Measurements from ENCODE around the gene TMEM191C. TPM values are rescaled to one million over a fixed set of nuclear protein-coding genes. Genes with fewer than 3 reads are reported as not detected.
"Not testable (repeated sequence)": the region's sequence is repeated elsewhere in the genome, so short reads cannot be mapped to it uniquely, and the experiment has no call there.

Gene TMEM191C
- total RNA-seq, 1 experiment from 2014 or later = 4.0 TPM

DNA sequence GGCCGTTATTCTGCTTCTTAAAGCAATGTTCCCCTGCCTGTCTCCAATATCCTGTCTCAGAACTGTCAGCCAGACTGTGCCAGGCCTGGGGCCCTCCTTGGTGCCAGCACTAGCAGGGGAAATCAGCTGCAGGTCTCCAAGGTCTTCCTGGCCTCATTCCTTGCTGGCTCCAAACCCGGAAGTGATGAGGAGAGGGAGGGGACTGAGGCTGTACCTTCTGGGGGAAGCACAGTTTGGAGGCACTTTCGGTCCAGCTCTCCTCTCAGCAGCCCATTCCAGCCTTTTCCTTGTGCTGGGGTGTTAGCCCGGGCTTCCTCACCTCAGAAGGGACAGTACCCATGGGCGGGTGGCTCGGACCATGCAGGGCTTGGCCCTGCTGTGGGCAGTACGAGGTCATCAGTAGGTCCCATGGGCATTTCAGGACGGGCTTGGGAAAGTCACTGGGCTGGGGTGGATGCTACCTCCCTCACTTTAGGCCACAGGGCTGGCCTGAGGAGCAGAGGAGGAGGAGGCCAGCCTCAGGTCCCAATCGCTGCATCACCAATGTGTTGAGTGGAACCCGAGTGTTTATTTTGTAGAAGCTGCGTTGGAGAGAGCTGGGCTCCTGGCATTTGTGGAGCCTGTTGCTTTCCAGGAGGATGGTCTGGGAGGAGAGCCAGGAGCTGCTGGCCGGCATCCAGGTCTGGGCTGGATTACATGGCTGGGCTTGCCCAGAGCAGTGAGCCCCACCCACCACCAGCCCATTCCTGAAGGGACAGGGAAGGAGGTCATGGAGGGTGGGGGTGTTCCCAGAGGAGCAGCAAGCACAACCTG, 31.0 kb upstream of the TMEM191C start:
- H3K4me1 ChIP-seq (replicated peaks; ENCODE audit: insufficient read depth); H3K36me3 ChIP-seq (ENCODE audit: low read depth); H3K27me3 ChIP-seq (ENCODE audit: insufficient read depth, low read depth); POLR2A ChIA-PET (ENCODE audit: unreplicated experiment); H3K9me2 ChIP-seq (ENCODE audit: insufficient read depth); H3F3A ChIP-seq (ENCODE audit: insufficient read depth, low read depth); H4K20me1 ChIP-seq (ENCODE audit: insufficient read depth); H3K4me2 ChIP-seq; BruUV-seq (replicated peaks); H3K4me3 ChIP-seq; H2AFZ ChIP-seq; CTCF ChIA-PET; H3K79me2 ChIP-seq (ENCODE audit: low read depth); intact Hi-C loops (cut with micrococcal nuclease; ENCODE audit: unreplicated experiment); H3K9me3 ChIP-seq (ENCODE audit: insufficient read depth, low read depth); H3K27ac ChIP-seq: not testable (repeated sequence)
- peak in 1 of 2 experiments; percentile 19 for DNase-seq

DNA sequence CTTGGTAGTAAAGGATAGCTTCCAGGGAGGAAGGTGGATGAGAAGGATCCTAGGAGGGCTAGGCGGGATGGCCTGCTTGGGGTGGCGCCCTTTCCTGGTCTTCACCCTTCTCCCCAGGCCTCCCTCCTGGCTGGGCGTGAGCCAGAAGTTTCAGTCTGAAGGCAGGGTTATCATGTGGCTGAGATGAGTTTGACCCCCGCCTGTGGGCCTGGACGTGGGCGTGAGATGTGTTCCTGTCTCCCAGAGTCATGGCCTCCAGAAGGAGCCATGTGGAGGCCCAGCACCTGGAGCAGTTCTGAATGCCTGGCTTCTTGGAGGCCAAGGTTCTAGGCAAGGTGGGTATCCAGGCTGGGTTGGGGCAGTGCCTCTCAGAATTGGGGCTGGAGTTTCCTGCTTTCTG, 29.2 kb upstream of the TMEM191C start:
- H3F3A ChIP-seq (ENCODE audit: insufficient read depth, low read depth); H3K4me2 ChIP-seq; POLR2A ChIA-PET (ENCODE audit: unreplicated experiment); H3K4me3 ChIP-seq; H3K4me1 ChIP-seq (replicated peaks; ENCODE audit: insufficient read depth); H3K9me2 ChIP-seq (ENCODE audit: insufficient read depth); H3K36me3 ChIP-seq (ENCODE audit: low read depth); H3K9me3 ChIP-seq (ENCODE audit: insufficient read depth, low read depth); H3K79me2 ChIP-seq (ENCODE audit: low read depth); intact Hi-C loops (cut with micrococcal nuclease; ENCODE audit: unreplicated experiment); DNase-seq; H4K20me1 ChIP-seq (ENCODE audit: insufficient read depth); H3K27me3 ChIP-seq (ENCODE audit: insufficient read depth, low read depth); CTCF ChIA-PET; H3K27ac ChIP-seq; BruUV-seq (replicated peaks); H2AFZ ChIP-seq: not testable (repeated sequence)

DNA sequence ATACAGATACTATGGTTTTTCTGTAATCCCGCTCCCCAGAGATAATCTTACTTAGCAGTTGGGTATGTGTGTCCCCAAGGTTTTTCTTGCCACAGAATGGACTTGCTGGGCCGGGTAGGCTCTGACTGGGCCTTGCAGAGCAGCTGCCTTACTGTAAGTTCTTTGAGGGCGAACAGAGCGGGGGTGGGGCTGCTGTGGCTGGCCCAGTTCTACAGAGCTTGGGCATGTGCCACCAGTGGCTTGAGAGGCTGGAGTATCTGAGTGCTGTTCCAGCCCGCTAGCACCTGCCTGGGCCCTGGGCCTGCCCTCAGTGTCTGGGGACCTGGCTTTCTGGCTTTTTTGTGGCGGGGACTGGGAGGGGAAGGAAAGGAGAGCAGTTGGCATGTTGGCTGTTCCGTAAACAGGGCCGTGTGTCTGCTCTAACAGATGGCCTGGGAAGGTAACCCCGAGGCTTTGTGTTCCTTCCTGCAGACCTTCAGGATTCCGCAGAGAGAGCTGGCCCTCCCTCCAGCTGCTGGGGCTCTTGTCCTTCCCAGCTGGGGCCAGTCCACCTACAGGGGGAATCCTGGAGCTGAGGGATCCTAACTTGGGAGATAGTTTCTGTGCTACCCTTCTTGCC, 27.1 kb upstream of the TMEM191C start:
- intact Hi-C loops (cut with micrococcal nuclease; ENCODE audit: unreplicated experiment); H3K4me3 ChIP-seq; H3K4me1 ChIP-seq (replicated peaks; ENCODE audit: insufficient read depth); H3K79me2 ChIP-seq (ENCODE audit: low read depth); H2AFZ ChIP-seq; CTCF ChIA-PET; H4K20me1 ChIP-seq (ENCODE audit: insufficient read depth); DNase-seq; H3K36me3 ChIP-seq (ENCODE audit: low read depth); H3K27me3 ChIP-seq (ENCODE audit: insufficient read depth, low read depth); BruUV-seq (replicated peaks); H3K9me2 ChIP-seq (ENCODE audit: insufficient read depth); POLR2A ChIA-PET (ENCODE audit: unreplicated experiment); H3K4me2 ChIP-seq; H3K9me3 ChIP-seq (ENCODE audit: insufficient read depth, low read depth); H3F3A ChIP-seq (ENCODE audit: insufficient read depth, low read depth); H3K27ac ChIP-seq: not testable (repeated sequence)

DNA sequence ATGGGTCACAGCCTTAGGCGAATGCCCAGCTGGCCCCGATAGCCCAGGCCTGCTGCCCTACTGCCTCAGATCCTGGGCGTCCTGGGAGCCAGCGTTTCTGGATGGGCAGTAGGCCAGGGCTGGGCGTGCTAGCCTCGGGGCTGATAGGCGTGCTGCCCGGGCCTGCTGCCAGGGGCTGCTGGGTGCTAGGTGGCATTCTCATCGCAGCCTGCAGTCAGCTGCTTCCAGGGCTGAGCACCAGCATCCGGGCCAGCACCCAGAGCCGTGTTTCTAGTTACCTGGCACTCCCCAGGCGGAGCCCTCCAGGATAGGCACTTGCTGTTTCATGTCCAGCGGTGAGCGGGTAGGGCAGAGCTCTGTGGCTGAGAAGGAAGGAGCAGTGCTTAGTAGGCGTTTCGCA, 26.5 kb upstream of the TMEM191C start:
- H3K27ac ChIP-seq; H2AFZ ChIP-seq; H3K36me3 ChIP-seq (ENCODE audit: low read depth); H3K4me2 ChIP-seq; POLR2A ChIA-PET (ENCODE audit: unreplicated experiment); DNase-seq; H3K9me3 ChIP-seq (ENCODE audit: insufficient read depth, low read depth); H3K79me2 ChIP-seq (ENCODE audit: low read depth); BruUV-seq (replicated peaks); H3K4me1 ChIP-seq (replicated peaks; ENCODE audit: insufficient read depth); intact Hi-C loops (cut with micrococcal nuclease; ENCODE audit: unreplicated experiment); CTCF ChIA-PET; H3K9me2 ChIP-seq (ENCODE audit: insufficient read depth); H3K4me3 ChIP-seq; H3F3A ChIP-seq (ENCODE audit: insufficient read depth, low read depth); H3K27me3 ChIP-seq (ENCODE audit: insufficient read depth, low read depth); H4K20me1 ChIP-seq (ENCODE audit: insufficient read depth): not testable (repeated sequence)

DNA sequence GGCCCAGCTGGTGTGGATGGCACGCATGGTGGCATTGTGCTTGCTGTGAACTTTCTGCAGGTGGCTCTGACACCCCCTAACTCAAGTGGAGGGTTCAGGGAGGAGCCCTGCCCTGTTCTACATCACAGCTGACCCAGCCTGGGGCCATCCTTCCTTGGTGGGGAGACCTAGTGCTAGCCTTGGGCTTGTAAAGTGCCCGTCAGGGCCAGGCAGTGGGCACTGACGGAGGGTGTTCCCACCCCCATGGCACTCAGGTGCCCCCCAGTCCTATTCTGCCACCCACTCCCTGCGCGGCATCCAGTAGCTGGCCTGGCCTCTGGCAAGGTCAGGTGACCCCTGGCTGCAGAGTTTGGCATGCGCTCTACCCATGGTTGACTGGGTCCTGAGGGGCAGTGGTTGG, 26.0 kb upstream of the TMEM191C start:
- H3K9me2 ChIP-seq (ENCODE audit: insufficient read depth); H3K27ac ChIP-seq: not testable (repeated sequence)

DNA sequence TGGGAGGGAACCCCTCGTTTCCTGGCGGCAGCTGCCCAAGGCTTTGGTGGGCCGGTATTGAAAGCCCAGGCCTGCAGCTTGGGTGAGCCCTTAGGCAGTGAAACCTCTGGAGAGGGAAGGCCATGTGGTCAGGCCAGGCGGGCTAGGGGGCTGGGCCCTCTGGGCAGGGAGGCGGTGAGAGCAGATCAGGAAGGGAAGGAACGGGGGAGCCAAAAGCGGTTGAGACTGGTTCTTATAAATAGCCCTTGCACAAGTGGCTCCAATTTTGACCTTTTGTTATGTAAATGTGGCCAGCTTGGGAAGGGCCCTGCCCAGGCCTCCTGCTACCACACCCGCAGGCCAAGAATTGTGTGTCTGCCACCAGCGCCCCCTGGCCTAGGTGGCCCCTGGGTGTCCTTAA, 25.1 kb upstream of the TMEM191C start:
- H3K4me3 ChIP-seq; H3K36me3 ChIP-seq (ENCODE audit: low read depth); H4K20me1 ChIP-seq (ENCODE audit: insufficient read depth); H3F3A ChIP-seq (ENCODE audit: insufficient read depth, low read depth); H3K4me2 ChIP-seq; H3K27ac ChIP-seq; H2AFZ ChIP-seq; intact Hi-C loops (cut with micrococcal nuclease; ENCODE audit: unreplicated experiment); H3K4me1 ChIP-seq (replicated peaks; ENCODE audit: insufficient read depth); CTCF ChIA-PET; DNase-seq; H3K79me2 ChIP-seq (ENCODE audit: low read depth); POLR2A ChIA-PET (ENCODE audit: unreplicated experiment); H3K9me2 ChIP-seq (ENCODE audit: insufficient read depth); H3K9me3 ChIP-seq (ENCODE audit: insufficient read depth, low read depth); H3K27me3 ChIP-seq (ENCODE audit: insufficient read depth, low read depth); BruUV-seq (replicated peaks): not testable (repeated sequence)

More for the DNA sequence above, 26.0 kb upstream of the TMEM191C start:
- intact Hi-C loops (cut with micrococcal nuclease; ENCODE audit: unreplicated experiment); H3K4me1 ChIP-seq (replicated peaks; ENCODE audit: insufficient read depth); H3K4me3 ChIP-seq; H4K20me1 ChIP-seq (ENCODE audit: insufficient read depth); H3K79me2 ChIP-seq (ENCODE audit: low read depth); H3F3A ChIP-seq (ENCODE audit: insufficient read depth, low read depth); H3K27me3 ChIP-seq (ENCODE audit: insufficient read depth, low read depth); H3K36me3 ChIP-seq (ENCODE audit: low read depth); POLR2A ChIA-PET (ENCODE audit: unreplicated experiment); DNase-seq; CTCF ChIA-PET; BruUV-seq (replicated peaks); H2AFZ ChIP-seq; H3K9me3 ChIP-seq (ENCODE audit: insufficient read depth, low read depth); H3K4me2 ChIP-seq: not testable (repeated sequence)

DNA sequence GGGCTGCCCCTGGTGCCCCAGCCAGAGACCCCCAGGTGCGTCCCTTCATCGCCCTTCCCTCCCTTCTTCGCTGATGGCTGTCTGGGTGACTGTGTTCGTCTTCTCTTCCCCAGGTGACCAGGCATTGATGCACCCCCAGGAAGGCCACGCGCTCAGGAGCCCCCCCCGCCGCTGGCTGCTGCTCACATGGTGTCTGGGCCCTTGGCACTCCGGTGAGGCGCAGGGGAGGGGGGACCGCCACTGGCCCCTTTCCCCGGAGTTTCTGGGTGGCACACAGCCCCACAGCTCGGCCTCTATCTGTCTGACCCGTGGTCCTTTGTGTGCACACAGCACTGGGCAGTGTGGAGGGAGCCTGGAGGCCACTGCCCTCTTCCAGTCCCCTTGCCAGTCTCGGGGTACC, 24.5 kb upstream of the TMEM191C start:
- POLR2A ChIA-PET (ENCODE audit: unreplicated experiment); BruUV-seq (replicated peaks); CTCF ChIA-PET; H4K20me1 ChIP-seq (ENCODE audit: insufficient read depth); H3K9me2 ChIP-seq (ENCODE audit: insufficient read depth); H3K79me2 ChIP-seq (ENCODE audit: low read depth); DNase-seq; H3K4me1 ChIP-seq (replicated peaks; ENCODE audit: insufficient read depth); intact Hi-C loops (cut with micrococcal nuclease; ENCODE audit: unreplicated experiment); H3F3A ChIP-seq (ENCODE audit: insufficient read depth, low read depth); H3K27ac ChIP-seq; H3K27me3 ChIP-seq (ENCODE audit: insufficient read depth, low read depth); H3K4me3 ChIP-seq; H3K36me3 ChIP-seq (ENCODE audit: low read depth); H3K4me2 ChIP-seq; H2AFZ ChIP-seq; H3K9me3 ChIP-seq (ENCODE audit: insufficient read depth, low read depth): not testable (repeated sequence)

Measured in PC-9 (cell line).